NCI-H2081 (cell line): ENCODE results near the gene MRGPRX4.
"Not testable (repeated sequence)": the region's sequence is repeated elsewhere in the genome, so short reads cannot be mapped to it uniquely, and the experiment has no call there.

Experiments used
- DNase-seq, 2 experiments: peaks; one replicate each; lab custom pipeline; 2025; lab: John Stamatoyannopoulos, UW

Gene MRGPRX4

DNA sequence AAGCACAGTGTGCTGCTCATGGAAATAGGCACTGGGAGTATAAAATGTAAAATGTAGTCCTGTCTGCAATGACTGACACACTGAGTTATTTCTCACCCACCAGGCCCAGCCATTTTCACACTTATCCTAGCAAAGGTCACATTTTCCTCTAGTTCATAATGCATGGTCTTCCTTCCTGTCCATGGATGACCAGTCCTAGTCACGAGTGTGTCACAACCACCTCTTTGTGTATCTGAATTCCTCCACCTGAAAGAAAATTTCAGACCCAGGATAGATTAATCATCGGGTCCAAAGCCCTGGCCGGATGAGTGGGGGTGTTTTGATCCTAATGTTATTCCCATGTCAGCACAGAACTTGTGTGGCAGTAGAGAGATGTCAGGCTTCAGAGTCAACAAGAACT is at the start of gene MRGPRX4:
TSS of gene MRGPRX4 (plus strand) at position 172 of the 400 bp plus-strand sequence. CDS start 420 bp downstream, outside the sequence.
- DNase-seq = no peak

DNA sequence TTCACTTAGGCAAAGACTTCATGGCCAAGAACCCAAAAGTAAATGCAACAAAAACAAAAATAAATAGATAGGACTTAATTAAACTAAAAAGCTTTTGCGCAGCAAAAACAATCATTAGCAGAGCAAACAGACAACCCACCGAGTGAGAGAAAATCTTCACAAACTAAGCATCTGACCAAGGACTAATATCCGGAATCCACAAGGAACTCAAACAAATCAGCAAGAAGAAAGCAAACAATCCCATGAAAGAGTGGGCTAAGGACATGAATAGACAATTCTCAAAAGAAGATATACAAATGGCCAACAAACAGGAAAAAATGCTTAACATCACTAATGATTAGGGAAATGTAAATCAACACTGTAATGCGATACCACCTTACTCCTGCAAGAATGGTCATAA is 41.5 kb upstream of the MRGPRX4 start:
- DNase-seq = not testable (repeated sequence)

- DNase-seq = no peak
These were observed 40.3 kb upstream of the MRGPRX4 start, which contains the start of gene MRGPRX3 for GRCh38 chr11:18132341-18132740. Gene MRGPRX3 (plus strand): TSS chr11:18132571. CDS start chr11:18137203, 4,632 bp downstream.

DNA sequence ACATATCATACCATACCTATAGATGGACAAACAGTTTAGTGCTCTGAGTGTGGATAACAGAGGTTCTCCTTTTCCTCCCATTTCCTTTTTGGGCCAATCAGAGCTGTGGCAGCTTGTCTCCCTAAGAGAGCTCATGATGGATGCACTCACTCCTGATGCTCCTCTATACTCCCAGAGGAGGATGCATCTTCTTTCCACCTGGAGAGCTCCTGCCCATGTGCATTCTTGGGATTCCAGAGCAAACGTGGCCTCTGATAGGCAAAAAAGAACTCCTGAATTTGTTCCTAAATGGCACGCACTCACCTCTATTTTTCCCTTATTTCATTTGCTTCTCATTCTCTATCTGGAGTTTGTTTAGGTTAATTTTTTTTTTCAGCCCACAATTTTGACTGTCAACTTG is 37.3 kb upstream of the MRGPRX4 start:
- DNase-seq = no peak

GRCh38 chr11:18137186-18137800 is 35.3 kb upstream of the MRGPRX4 start:
- no peak for DNase-seq

- DNase-seq = no peak
These were observed 32.5 kb upstream of the MRGPRX4 start for GRCh38 chr11:18140145-18140544.

- no peak for DNase-seq
These were observed 28.4 kb upstream of the MRGPRX4 start for GRCh38 chr11:18144243-18144642.

GRCh38 chr11:18145025-18145424 is 27.6 kb upstream of the MRGPRX4 start:
- DNase-seq = no peak

DNA sequence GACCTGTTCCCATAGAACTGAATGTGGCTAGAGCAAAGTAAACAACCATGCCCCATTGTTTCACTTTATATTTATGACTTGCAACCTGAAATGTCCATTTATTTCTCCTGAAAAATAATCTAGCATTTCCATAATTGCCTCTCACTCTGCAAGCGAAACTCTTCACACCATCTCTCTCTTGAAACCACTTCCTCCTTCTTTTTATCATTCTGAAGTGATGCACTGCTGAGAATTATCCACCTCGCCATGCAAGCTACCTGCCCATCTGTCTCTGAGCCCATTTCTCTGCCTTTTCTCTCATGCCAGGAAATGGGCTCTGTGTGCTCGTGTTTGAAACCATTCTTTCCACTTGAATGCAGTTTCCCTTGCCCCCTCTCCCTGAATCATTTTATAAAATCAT is 26.8 kb upstream of the MRGPRX4 start:
- no peak for DNase-seq

DNA sequence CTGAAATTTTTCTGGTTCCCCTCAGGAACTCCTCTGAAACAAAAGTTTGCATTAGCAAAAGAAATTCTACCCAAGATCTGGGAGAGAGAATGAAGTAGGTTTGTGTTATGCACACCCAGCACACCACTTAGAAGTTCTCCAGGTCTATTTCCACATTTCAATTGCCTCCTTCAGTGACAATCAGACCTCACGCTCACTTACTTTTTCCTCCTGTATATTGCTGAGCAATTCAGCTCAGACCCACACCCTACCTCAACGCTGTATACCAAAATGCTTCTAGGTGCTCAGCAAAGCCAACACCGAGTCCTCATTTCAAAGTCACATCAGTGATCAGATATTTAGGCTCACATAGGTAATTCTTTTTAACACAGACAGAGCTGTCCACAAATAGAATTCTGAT is 21.1 kb upstream of the MRGPRX4 start:
- no peak for DNase-seq

DNA sequence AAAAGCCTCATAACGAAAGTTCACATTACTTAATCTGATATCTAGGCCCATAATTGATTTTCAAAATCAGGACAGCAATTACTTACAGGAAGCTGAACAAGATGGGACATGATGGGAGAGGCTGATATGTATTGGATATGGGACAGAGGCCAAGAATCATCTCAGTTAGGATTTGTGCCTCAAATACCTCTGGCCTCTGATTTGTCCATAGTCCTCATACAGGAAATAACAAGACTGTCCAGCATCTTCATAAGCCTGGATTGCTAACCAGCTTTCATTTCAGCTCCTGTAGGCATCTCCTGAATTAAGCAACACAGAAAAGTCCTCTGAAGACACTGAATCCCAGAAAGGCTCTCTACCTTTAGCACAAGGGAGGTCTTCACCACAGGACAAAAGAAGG is 4.3 kb upstream of the MRGPRX4 start:
- no peak for DNase-seq

GRCh38 chr11:18171377-18172000 is 1.1 kb upstream of the MRGPRX4 start:
- no peak for DNase-seq

DNA sequence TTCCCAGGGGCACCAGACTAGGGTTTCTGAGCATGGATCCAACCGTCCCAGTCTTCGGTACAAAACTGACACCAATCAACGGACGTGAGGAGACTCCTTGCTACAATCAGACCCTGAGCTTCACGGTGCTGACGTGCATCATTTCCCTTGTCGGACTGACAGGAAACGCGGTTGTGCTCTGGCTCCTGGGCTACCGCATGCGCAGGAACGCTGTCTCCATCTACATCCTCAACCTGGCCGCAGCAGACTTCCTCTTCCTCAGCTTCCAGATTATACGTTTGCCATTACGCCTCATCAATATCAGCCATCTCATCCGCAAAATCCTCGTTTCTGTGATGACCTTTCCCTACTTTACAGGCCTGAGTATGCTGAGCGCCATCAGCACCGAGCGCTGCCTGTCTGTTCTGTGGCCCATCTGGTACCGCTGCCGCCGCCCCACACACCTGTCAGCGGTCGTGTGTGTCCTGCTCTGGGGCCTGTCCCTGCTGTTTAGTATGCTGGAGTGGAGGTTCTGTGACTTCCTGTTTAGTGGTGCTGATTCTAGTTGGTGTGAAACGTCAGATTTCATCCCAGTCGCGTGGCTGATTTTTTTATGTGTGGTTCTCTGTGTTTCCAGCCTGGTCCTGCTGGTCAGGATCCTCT is 709 bp downstream of the MRGPRX4 start:
- no peak for DNase-seq

DNA sequence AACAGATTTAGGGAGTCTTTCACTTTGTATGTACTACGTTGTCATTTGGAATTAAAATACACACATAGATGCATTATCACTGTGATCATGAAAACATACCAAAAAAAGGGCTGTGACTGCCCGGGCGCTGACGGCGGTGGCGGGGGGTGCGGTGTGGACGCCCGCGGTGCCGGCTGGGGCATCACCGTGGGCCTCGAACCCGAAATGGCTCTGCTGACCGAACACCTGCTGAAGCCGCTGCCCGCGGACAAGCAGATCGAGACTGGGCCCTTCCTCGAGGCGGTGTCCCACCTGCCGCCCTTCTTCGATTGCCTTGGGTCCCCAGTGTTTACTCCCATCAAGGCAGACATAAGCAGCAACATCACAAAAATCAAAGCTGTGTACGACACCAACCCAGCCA is 16.2 kb downstream of the MRGPRX4 start:
- DNase-seq = no peak

GRCh38 chr11:18189476-18190245 is 17.0 kb downstream of the MRGPRX4 start:
- DNase-seq = not testable (repeated sequence)

GRCh38 chr11:18191376-18191775 is 18.7 kb downstream of the MRGPRX4 start:
- no peak for DNase-seq

- DNase-seq = peak in 1 of 2 experiments; percentile 59
These were observed 20.4 kb downstream of the MRGPRX4 start for GRCh38 chr11:18193010-18193409.

DNA sequence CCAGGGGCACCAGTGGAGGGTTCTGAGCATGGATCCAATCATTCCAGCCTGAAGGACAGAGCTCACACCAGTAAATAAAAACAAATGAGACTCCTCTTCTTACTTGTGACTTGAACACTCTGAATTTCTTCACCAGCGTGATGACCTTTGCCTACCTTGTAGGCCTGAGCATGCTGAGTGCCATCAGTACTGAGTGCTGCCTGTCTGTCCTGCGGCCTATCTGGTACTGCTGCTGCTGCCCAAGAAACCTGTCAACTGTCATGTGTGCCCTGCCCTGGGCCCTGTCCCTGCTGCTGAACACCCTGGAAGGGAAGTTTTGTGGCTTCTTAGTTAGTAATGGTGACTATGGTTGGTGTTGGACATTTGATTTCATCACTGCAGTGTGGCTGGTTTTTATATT is 23.9 kb downstream of the MRGPRX4 start:
- no peak for DNase-seq

DNA sequence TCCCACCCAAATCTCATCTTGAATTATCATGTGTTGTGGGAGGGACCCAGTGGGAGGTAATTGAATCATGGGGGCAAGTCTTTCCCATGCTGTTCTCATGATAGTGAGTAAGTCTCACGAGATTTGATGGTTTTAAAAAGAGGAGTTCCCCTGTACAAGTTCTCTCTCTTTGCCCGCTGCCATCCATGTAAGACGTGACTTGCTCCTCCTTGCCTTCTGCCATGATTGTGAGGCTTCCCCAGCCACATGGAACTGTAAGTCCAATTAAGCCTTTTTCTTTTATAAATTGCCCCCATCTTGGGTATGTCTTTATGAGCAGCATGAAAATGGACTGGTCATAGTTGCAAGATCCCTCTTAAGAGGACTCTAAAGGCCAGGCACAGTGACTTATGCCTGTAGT is 25.1 kb downstream of the MRGPRX4 start:
- DNase-seq = not testable (repeated sequence)

DNA sequence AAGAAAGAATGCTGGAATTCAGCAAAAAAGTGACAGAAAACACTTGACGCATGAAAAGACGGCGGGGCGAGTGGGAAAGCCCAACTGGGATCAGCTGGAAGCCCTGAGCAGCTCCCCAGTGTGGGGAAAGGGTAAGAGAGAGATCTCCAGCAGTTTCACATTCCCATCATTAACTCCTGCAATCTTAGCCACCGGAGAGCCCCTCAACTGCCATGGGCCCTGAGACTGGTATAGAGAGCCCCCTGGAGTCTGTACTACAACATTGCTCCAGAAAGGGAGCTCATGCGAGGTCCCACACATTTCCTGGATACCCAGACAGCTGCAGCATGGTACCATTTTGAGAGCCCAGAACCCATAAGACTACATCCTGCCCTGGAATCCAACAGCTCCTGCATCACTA is 31.1 kb downstream of the MRGPRX4 start:
- peak in 1 of 2 experiments; percentile 33 for DNase-seq

GRCh38 chr11:18204220-18204619 is 31.6 kb downstream of the MRGPRX4 start:
- no peak for DNase-seq

GRCh38 chr11:18204771-18205170 is 32.1 kb downstream of the MRGPRX4 start:
- no peak for DNase-seq

DNA sequence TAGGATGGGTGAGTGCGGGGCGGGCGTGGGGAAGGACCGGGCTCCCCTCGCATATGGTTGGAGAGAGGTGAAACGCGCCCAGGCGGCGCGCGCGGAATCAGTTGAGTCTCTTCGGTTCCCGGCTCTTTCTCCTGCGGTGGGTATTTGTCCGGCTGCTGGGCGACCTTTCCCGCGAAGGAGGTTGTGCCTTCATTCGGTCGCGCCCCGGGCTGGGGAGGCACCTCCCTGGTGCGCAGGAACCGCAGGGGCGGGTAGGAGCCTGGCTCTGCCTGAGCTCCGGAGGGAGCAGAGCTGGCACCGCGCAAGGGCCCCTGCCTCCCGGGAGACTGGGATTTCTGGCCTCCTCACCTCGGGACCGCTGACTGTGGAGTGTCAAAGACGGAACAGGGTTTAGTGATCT is 36.4 kb downstream of the MRGPRX4 start:
- no peak for DNase-seq
